ENCODE results near the gene FANCG.
A peak's percentile ranks its signal among the peaks of the same experiment; 100 is the strongest.

Gene FANCG

DNA sequence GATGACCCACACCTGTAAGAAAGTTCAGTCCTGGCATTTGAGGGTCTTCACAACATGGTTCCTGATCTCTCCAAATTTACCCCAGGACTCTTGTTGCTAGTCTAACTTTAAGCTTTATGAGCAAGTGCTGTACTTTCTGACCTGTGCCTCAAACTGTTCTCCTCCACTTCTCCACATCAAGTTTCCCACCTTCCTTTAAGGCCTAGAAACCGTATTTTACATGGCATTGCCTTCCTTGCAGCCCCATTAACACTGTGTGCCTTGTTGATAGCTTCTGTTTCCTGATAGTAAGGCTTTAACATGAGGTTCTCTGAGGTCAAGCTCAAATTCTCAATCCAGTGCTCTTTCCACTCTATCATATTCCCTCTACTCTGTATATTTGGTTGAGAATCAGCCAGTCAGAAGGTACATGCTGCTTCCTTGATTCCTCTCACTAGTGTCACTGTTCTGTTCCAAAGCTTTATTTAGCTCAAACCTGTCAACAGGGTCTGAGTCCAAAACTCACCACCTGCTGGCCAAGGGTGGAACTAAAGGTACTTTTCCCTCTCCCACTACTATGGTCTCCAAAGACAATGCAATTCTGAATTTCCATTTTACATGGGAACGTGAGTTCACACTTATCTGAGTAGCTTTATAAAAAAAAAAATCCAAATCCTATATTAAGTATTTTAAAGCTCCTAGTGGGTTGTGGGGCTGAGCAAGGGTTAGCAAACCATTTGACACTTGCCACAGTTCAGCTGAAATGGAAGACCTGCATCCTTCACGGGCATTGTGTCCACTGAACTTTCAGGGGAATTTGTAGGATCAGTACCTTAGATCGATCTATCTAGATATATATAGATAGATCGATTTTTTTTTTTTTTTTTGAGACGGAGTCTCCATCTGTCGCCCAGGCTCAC, 28.4 kb downstream of the FANCG start:
- DNase-seq (ENCODE audit: low read depth) = peak; percentile 64
- TF ChIP-seq, protein P1, sequence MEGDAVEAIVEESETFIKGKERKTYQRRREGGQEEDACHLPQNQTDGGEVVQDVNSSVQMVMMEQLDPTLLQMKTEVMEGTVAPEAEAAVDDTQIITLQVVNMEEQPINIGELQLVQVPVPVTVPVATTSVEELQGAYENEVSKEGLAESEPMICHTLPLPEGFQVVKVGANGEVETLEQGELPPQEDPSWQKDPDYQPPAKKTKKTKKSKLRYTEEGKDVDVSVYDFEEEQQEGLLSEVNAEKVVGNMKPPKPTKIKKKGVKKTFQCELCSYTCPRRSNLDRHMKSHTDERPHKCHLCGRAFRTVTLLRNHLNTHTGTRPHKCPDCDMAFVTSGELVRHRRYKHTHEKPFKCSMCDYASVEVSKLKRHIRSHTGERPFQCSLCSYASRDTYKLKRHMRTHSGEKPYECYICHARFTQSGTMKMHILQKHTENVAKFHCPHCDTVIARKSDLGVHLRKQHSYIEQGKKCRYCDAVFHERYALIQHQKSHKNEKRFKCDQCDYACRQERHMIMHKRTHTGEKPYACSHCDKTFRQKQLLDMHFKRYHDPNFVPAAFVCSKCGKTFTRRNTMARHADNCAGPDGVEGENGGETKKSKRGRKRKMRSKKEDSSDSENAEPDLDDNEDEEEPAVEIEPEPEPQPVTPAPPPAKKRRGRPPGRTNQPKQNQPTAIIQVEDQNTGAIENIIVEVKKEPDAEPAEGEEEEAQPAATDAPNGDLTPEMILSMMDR (IDR thresholded peaks at IDR 0.05; ENCODE audit: insufficient read depth, low read depth, low read length, missing control alignments) = peak; percentile 75
- H3K4me3 ChIP-seq (ENCODE audit: low read length) = no peak overlapping the region

DNA sequence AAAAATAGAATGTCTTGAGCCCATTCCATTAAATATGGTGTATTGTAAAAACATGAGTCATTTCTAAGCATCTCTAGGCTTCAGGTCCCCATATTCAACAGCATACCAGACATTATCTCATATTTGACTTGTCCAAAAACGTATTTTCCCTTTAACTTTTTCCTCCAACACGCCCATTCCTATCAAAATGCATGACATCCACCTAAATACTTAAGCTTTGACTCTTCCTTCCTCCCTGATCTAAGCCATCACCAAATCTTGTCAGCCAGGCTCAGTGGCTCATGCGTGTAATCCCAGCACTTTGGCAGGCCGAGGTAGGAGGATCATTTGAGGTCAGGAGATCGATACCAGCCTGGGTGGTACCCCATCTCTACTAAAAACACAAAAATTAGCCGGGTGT, 31.2 kb downstream of the FANCG start:
- H3K4me3 ChIP-seq (ENCODE audit: low read length) = no peak overlapping the region
- DNase-seq (ENCODE audit: low read depth) = no peak
- TF ChIP-seq, protein P1 (IDR thresholded peaks at IDR 0.05; ENCODE audit: insufficient read depth, low read depth, low read length, missing control alignments) = no peak

DNA sequence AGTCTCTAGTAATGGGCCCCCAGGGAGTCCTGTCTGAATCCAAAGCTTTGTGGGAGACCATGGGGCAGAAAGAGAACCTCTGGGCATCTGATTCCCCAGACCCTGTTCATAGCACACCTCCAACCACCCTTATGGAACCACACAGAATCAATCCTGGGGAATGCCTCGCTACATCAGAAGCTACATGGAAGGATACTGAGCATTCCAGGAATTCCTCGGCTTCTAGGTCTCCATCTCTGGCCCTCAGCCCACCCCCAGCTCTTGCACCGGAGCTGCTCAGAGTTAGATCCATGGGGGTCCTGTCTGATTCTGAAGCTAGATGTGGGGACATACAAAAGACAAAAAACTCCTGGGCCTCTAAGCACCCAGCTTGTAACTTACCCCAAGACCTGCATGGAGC, 35.7 kb downstream of the FANCG start:
- TF ChIP-seq, protein P1 (IDR thresholded peaks at IDR 0.05; ENCODE audit: insufficient read depth, low read depth, low read length, missing control alignments) = no peak
- no peak for DNase-seq (ENCODE audit: low read depth)

DNA sequence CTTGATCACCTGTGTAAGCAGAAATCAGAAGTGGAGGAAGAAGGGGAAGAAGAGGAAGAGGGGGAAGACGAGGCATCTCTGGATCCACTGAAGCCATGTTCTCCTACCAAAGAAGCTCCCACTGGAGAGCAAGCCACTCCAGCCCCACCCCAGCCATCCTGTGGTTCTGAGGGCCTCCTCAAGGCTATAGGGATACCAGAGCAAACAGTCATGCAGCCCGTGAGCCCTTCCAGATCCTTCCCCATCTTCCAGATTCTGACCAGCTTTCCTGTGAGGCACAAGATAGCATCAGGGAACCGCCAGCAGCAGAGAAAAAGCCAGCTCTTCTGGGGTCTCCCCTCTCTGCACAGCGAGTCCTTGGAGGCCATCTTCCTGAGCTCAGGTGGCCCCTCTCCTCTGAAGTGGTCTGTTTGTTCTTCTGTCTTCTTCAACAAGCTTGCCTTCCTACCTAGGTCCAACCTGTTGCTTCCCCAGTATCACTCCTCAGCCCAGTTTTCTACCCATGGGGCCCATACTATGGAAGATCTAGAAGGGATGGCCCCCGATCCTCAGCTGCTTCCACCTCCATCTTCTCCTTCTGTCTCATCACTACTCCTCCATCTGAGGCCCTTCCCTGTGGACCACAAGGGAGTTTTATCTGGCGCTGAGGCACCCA, 36.7 kb downstream of the FANCG start:
- TF ChIP-seq, protein P1 (IDR thresholded peaks at IDR 0.05; ENCODE audit: insufficient read depth, low read depth, low read length, missing control alignments) = no peak
- no peak for DNase-seq (ENCODE audit: low read depth)
- H3K4me3 ChIP-seq (ENCODE audit: low read length) = no peak overlapping the region

More for the DNA sequence above, 35.7 kb downstream of the FANCG start:
- no peak overlapping the region for H3K4me3 ChIP-seq (ENCODE audit: low read length)

DNA sequence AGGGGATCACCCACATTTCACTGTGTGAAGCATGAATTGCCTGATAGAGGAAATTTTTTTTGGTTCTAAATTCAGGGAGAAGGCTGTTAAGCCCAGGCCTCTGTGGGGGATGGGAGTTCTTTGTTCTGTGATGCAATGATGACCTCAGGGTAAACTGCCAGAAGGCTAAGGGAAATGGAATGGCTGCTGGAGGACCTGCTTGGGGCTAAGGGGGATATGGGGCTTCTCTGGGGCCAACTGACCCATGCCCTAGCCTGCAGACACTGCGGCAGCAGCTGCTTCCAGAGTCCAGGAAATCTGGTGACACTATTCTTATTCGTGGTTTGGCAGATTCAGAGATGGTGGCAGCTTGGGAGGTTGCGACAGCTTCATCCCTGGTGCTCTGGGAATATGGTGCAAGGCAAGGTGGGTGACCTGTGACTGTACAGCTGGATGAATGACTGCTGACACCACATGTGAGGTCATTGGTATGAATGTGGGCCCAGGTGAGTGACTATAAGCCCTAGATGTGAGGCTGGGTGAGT, 37.6 kb downstream of the FANCG start:
- TF ChIP-seq, protein P1 (IDR thresholded peaks at IDR 0.05; ENCODE audit: insufficient read depth, low read depth, low read length, missing control alignments) = no peak
- DNase-seq (ENCODE audit: low read depth) = peak; percentile 81
- no peak overlapping the region for H3K4me3 ChIP-seq (ENCODE audit: low read length)

DNA sequence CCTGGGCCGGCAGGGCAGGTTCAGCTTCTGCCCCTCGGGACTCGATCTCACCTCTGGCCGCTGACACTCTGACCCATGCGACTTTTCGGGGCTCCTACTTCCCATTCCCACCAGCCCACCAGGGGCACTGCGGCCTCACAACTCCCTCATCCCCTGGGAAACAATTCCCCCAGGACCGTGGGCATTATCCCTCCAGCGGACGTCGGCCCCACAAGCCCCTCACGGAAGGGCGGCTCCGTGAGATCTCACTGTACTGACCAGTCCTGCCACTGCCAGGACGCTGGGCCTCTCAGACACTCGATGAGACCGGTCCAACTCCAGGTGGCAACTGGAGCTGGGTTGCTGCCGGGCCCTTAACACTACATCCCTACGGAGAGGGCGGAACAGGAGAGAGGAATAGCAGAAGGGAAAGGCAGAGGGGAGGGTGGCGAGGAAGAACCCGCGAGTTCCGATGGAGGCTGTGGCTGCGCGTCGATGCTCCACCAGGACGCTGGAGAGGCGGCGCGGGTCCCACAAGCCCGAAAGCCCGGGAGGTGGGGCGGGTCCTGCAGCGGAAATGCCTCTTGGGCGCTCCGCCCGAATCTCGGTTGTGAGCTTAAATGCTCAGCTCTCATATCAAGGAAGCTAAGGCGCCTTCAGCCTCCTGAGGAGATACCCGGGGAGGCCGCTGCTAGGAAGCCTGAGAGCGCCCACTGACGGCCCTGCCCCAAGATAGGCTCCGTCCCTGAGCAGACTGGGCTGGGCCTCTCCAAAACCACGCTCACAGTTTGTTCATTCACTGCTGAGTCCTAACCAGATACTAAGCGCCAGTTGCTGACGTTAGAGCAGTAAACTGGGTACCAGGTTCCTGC, 43.7 kb downstream of the FANCG start:
- no peak overlapping the region for H3K4me3 ChIP-seq (ENCODE audit: low read length)
- TF ChIP-seq, protein P1 (IDR thresholded peaks at IDR 0.05; ENCODE audit: insufficient read depth, low read depth, low read length, missing control alignments) = no peak
- DNase-seq (ENCODE audit: low read depth) = peak; percentile 38
